ENCODE data around the gene PTPRN2. TPM values are rescaled to one million over a fixed set of nuclear protein-coding genes. Genes with fewer than 3 reads are reported as not detected.

Gene PTPRN2
- total and polyA plus RNA-seq, 2 of the 8 experiments (the other 6 are each of a cell fraction or from before 2014, with no cell fraction given) = 2.6 to 4.5 TPM

DNA sequence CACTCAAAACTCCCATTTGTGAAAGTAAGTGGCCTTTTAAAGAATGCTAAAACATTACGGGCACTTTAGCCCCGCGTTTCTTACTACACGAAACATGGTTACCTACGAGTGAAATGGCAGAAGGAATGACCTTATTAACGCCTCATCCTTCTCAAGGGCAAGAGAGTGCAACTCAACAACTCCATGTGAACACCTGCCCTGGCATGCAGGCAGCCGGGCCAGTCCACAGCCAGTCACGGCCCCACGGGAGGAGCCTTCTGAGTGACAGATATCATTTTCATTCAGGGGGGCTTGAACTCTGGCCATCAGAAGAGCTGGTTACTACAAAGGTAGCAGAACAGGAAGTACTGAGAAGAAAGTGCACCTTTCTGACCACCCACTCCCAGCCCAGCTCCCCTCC, 236.1 kb downstream of the PTPRN2 start:
- peak overlapping the region; percentile 61 to 84 for H3K4me2 ChIP-seq (ENCODE audit: insufficient read depth in 1 of 2, low read depth in 2 of 2, low read length in 2 of 2)
- no peak overlapping the region for H4K8ac ChIP-seq (ENCODE audit: extremely low read depth, insufficient read depth, low read length)
- peak overlapping the region; percentile 78 for H3K18ac ChIP-seq (ENCODE audit: extremely low read depth, low read length)
- TF ChIP-seq SIRT6 (IDR thresholded peaks at IDR 0.05; ENCODE audit: low read length) (no peak), SRF (IDR thresholded peaks at IDR 0.05; ENCODE audit: low read depth, low read length) (no peak), SUZ12 (IDR thresholded peaks at IDR 0.05; ENCODE audit: low read length) (no peak; the same call in 1 of the 2 replicates), EZH2 (IDR thresholded peaks at IDR 0.05; ENCODE audit: low read depth, low read length, severe bottlenecking) (no peak), BACH1 (IDR thresholded peaks at IDR 0.05; ENCODE audit: low read length) (no peak), KDM4A (IDR thresholded peaks at IDR 0.05; ENCODE audit: low read depth, low read length, severe bottlenecking) (no peak), SIN3A (conservative IDR thresholded peaks at IDR 0.05 in 1 of 2, IDR thresholded peaks at IDR 0.05 in 1 of 2; ENCODE audit: low read depth in 1 of 2, low read length in 2 of 2) (no peak), CTBP2 (IDR thresholded peaks at IDR 0.05; ENCODE audit: borderline replicate concordance, insufficient read depth, insufficient read length, low read length) (no peak)
- H3K23ac ChIP-seq (ENCODE audit: insufficient read length) = no peak overlapping the region
- H3K79me1 ChIP-seq (ENCODE audit: low read depth, low read length) = no peaks in the 10 kb centered on the region
- DNase-seq (ENCODE audit: low read depth in 1 of 2, low spot score in 2 of 2) (no peak), FAIRE-seq (no peak)
- H3K4me3 ChIP-seq (ENCODE audit: extremely low read depth in 1 of 4, insufficient read depth in 2 of 4, low read depth in 3 of 4, low read length in 4 of 4) = peak overlapping the region; percentile 2 to 58 (median 30); a peak in 5 of 8 replicates
- no peak overlapping the region; the same call in 1 of the 2 replicates for H2BK15ac ChIP-seq (ENCODE audit: low read length)
- H3K9me3 ChIP-seq (ENCODE audit: insufficient read depth in 2 of 2, low read depth in 1 of 2, low read length in 1 of 2) = peaks cover 0 to 5% of the 10 kb centered on the region in 2 experiments; a peak in 1 of 4 replicates
- H3K4ac ChIP-seq (replicated peaks; ENCODE audit: insufficient read length, low read depth, low read length) = no peak overlapping the region
- no peak overlapping the region for H4K91ac ChIP-seq (replicated peaks; ENCODE audit: insufficient read length, low read length)
- no peak overlapping the region for H2AK5ac ChIP-seq (ENCODE audit: low read depth, low read length)
- peaks cover 0 to 20% (median 11%) of the 10 kb centered on the region in 4 experiments; a peak in 4 of 7 replicates for H3K27me3 ChIP-seq (replicated peaks in 1 of 4; ENCODE audit: control insufficient read depth in 3 of 4, extremely low read depth in 1 of 4, insufficient read depth in 3 of 4, low read length in 3 of 4)
- no peaks in the 10 kb centered on the region for H3K36me3 ChIP-seq (ENCODE audit: control insufficient read depth in 2 of 4, insufficient read depth in 4 of 4, low read length in 3 of 4)
- H3K14ac ChIP-seq (ENCODE audit: insufficient read length) = no peak overlapping the region
- no peaks in the 10 kb centered on the region for H4K20me1 ChIP-seq (replicated peaks in 1 of 2; ENCODE audit: control insufficient read depth in 1 of 2, insufficient read depth in 2 of 2, low read length in 2 of 2)
- no peak overlapping the region for H4K5ac ChIP-seq (ENCODE audit: insufficient read length, low read depth, low read length)
- 0 out of 2 replicates have a peak overlapping the region, but pooled peaks have one; percentile 17 for H2BK12ac ChIP-seq (ENCODE audit: low read depth, low read length)
- no peak overlapping the region for H2BK5ac ChIP-seq (ENCODE audit: low read depth, low read length)
- peaks cover 3% of the 10 kb centered on the region; the same call in 1 of the 2 replicates for H3K23me2 ChIP-seq (ENCODE audit: low read depth, low read length)
- no peak overlapping the region for H2BK120ac ChIP-seq (replicated peaks; ENCODE audit: low read depth, low read length)
- H3K4me1 ChIP-seq (replicated peaks in 1 of 4; ENCODE audit: control insufficient read depth in 3 of 4, insufficient read depth in 4 of 4, low read length in 3 of 4) = peaks cover 0 to 10% (median 4%) of the 10 kb centered on the region in 4 experiments; a peak in 3 of 7 replicates
- WGBS, 2 experiments (ENCODE audit: extremely low coverage in 1 of 2, insufficient coverage in 1 of 2, insufficient read length in 1 of 2, insufficient replicate concordance in 2 of 2, low coverage in 1 of 2, low lambda C conversion rate in 2 of 2, missing lambda C conversion rate in 1 of 2) = 41% methylated on average over 9 of the region's 9 CpGs; no CpG with 5 or more reads in 1 of the 2 experiments
- CTCF ChIA-PET (ENCODE audit: partially characterized antibody) = interaction anchor here (0.7 to 5.6 kb wide), 5 partner anchors 15 to 298 kb away, joined by 3 to 50 read pairs (median 3); no protein-coding TSS in a partner anchor
- peak overlapping the region; percentile 48; the same call in 1 of the 2 replicates for H2BK20ac ChIP-seq (ENCODE audit: low read length)
- H3K9ac ChIP-seq (replicated peaks in 1 of 4; ENCODE audit: extremely low read depth in 1 of 4, low read depth in 3 of 4, low read length in 3 of 4) = no peak overlapping the region
- H3K79me2 ChIP-seq (ENCODE audit: control insufficient read depth in 1 of 2, insufficient read depth in 2 of 2, low read length in 2 of 2) = no peaks in the 10 kb centered on the region
- POLR2A ChIA-PET (ENCODE audit: partially characterized antibody) = no interaction called here
- H2AFZ ChIP-seq (ENCODE audit: low read length) = no peak overlapping the region
- no peak overlapping the region for H3K56ac ChIP-seq (replicated peaks; ENCODE audit: insufficient read length, low read depth, low read length)
- no peak overlapping the region for H3K27ac ChIP-seq (ENCODE audit: low read depth, low read length)

All from H1 (cell line).